GM23338 (cell line): ENCODE results near the gene SNCB. TPM values are rescaled to one million over a fixed set of nuclear protein-coding genes. Genes with fewer than 3 reads are reported as not detected.

Experiments
- ATAC-seq: fragments of 200-7000 bp; cut with Tn5 transposase; 3 replicates; pipeline ENCODE4 v1.9.1; 2020
- DNase-seq: peaks from one replicate; pipeline ENCODE4 v3.0.0-alpha.2; 2015; ENCODE audit warnings: low spot score
- H2AFZ ChIP-seq: fragments of 200-600 bp; sonication (generic); 2 replicates; pipeline ENCODE4 v1.8.0; 2016; ENCODE audit warnings: antibody characterized with exemption, mild to moderate bottlenecking, moderate library complexity
- H3F3A ChIP-seq: fragments of 200-600 bp; sonication (generic); replicated peaks from 2 replicates; pipeline ENCODE4 v1.8.0; 2017; ENCODE audit warnings: antibody characterized with exemption, mixed run types, low read depth
- H3K27ac ChIP-seq: fragments of 200-600 bp; sonication (generic); 2 replicates; pipeline ENCODE4 v1.6.1; 2016; ENCODE audit warnings: low read depth
- H3K27me3 ChIP-seq: fragments of 200-600 bp; sonication (generic); 2 replicates; pipeline ENCODE4 v1.8.0; 2016; ENCODE audit warnings: mild to moderate bottlenecking, mixed run types, moderate library complexity; ENCODE audit not compliant: insufficient read depth
- H3K36me3 ChIP-seq: fragments of 200-600 bp; sonication (generic); 2 replicates; pipeline ENCODE4 v1.8.0; 2016; ENCODE audit warnings: mild to moderate bottlenecking; ENCODE audit not compliant: insufficient read depth
- H3K4me1 ChIP-seq: fragments of 200-600 bp; sonication (generic); 2 replicates; pipeline ENCODE4 v1.8.0; 2016; ENCODE audit warnings: mild to moderate bottlenecking, moderate library complexity; ENCODE audit not compliant: insufficient read depth
- H3K4me2 ChIP-seq: fragments of 200-600 bp; sonication (generic); 2 replicates; pipeline ENCODE4 v1.7.1; 2017; ENCODE audit warnings: mixed run types
- H3K4me3 ChIP-seq: fragments of 200-600 bp; sonication (generic); 2 replicates; pipeline ENCODE4 v1.6.1; 2016; ENCODE audit warnings: mixed run types
- H3K79me2 ChIP-seq: fragments of 200-600 bp; sonication (generic); replicated peaks from 2 replicates; pipeline ENCODE4 v1.8.0; 2017; ENCODE audit warnings: mild to moderate bottlenecking; ENCODE audit not compliant: insufficient read depth
- H3K9me2 ChIP-seq: fragments of 200-600 bp; sonication (generic); 2 replicates; pipeline ENCODE4 v1.8.0; 2017; ENCODE audit not compliant: insufficient read depth
- H4K20me1 ChIP-seq: fragments of 200-600 bp; sonication (generic); replicated peaks from 2 replicates; pipeline ENCODE4 v1.8.0; 2017; ENCODE audit warnings: mild to moderate bottlenecking; ENCODE audit not compliant: insufficient read depth
- H3K27ac Mint-ChIP-seq: 2 replicates; pipeline ENCODE4 v1.8.0; 2020; ENCODE audit warnings: inconsistent platforms, mild to moderate bottlenecking, moderate library complexity, mixed read lengths
- H3K27me3 Mint-ChIP-seq: 3 replicates; pipeline ENCODE4 v1.8.0; 2022; ENCODE audit warnings: low read depth, mild to moderate bottlenecking, moderate library complexity, mixed read lengths, inconsistent platforms; ENCODE audit not compliant: insufficient read depth, poor library complexity
- H3K36me3 Mint-ChIP-seq: 3 replicates; pipeline ENCODE4 v1.8.0; 2021; ENCODE audit warnings: low read depth, mild to moderate bottlenecking, inconsistent platforms, moderate library complexity, mixed read lengths
- H3K4me1 Mint-ChIP-seq: 3 replicates; pipeline ENCODE4 v1.8.0; 2020; ENCODE audit warnings: mild to moderate bottlenecking, inconsistent platforms, mixed read lengths
- H3K4me3 Mint-ChIP-seq: 3 replicates; pipeline ENCODE4 v1.8.0; 2021; ENCODE audit warnings: moderate library complexity, mild to moderate bottlenecking, inconsistent platforms, mixed read lengths
- H3K9me3 Mint-ChIP-seq: 3 replicates; pipeline ENCODE4 v1.8.0; 2020; ENCODE audit warnings: moderate library complexity, mild to moderate bottlenecking, inconsistent platforms, mixed read lengths
- CREB1 ChIP-seq: fragments of 250-450 bp; sonication (Bioruptor Pico); IDR thresholded peaks from 2 replicates; pipeline ENCODE4 v1.5.0; 2020; ENCODE audit warnings: low read depth, mild to moderate bottlenecking, moderate library complexity
- ETS1 ChIP-seq: IDR thresholded peaks from 2 replicates; pipeline ENCODE4 v1.6.1; 2016; ENCODE audit warnings: antibody characterized with exemption
- EZH2phosphoT487 ChIP-seq: fragments of 200-600 bp; sonication (generic); IDR thresholded peaks from one replicate; pipeline ENCODE4 v1.8.1; 2018; ENCODE audit warnings: antibody characterized with exemption; ENCODE audit not compliant: unreplicated experiment
- JUNB ChIP-seq: IDR thresholded peaks from one replicate; pipeline ENCODE4 v1.6.1; 2016; ENCODE audit warnings: antibody characterized with exemption; ENCODE audit not compliant: unreplicated experiment
- NANOG ChIP-seq: IDR thresholded peaks from 2 replicates; pipeline ENCODE4 v1.6.1; 2016; ENCODE audit warnings: antibody characterized with exemption, borderline replicate concordance
- POLR2AphosphoS5 ChIP-seq: IDR thresholded peaks from 2 replicates; pipeline ENCODE4 v1.6.1; 2016; ENCODE audit warnings: antibody characterized with exemption, low read depth
- STAT1 ChIP-seq: IDR thresholded peaks from one replicate; pipeline ENCODE4 v1.6.1; 2016; ENCODE audit warnings: antibody characterized with exemption; ENCODE audit not compliant: unreplicated experiment
- ZNF114 ChIP-seq: fragments of 250-450 bp; sonication (Bioruptor Pico); IDR thresholded peaks from 2 replicates; pipeline ENCODE4 v1.5.0; 2020; ENCODE audit warnings: mild to moderate bottlenecking, moderate library complexity
- polyA plus RNA-seq: library from polyadenylated mRNA; unstranded; fragments of >200 nt; fragmentation: Nextera tagmentation; extraction: Ambion mirVana; gene quantifications from 2 replicates; pipeline ENCODE4 v1.2.1, GENCODE V29; 2016
- total RNA-seq: library from RNA; depleted of rRNA; stranded (reverse); fragments of >200 nt; shearing (Covaris generic); gene quantifications from 2 replicates; pipeline ENCODE4 v1.2.3, GENCODE V29; 2014
- TF ChIP-seq, protein P1 (sequence below), 2 experiments: fragments of 200-600 bp in 1 of 2; sonication (generic) in 1 of 2; conservative IDR thresholded peaks; 2 replicates each; pipeline versions ENCODE4 v1.5.1 to v1.6.1; 2016 to 2017; ENCODE audit warnings: antibody characterized with exemption in 2 of 2, low read depth in 2 of 2, mild to moderate bottlenecking in 2 of 2, moderate library complexity in 1 of 2
- TF ChIP-seq, protein P2 (sequence below): IDR thresholded peaks from one replicate; pipeline ENCODE4 v1.6.1; 2018; ENCODE audit warnings: antibody characterized with exemption; ENCODE audit not compliant: unreplicated experiment

Gene SNCB
- total and polyA plus RNA-seq, 2 experiments from 2014 or later, result 3.6 to 13.5 TPM

DNA sequence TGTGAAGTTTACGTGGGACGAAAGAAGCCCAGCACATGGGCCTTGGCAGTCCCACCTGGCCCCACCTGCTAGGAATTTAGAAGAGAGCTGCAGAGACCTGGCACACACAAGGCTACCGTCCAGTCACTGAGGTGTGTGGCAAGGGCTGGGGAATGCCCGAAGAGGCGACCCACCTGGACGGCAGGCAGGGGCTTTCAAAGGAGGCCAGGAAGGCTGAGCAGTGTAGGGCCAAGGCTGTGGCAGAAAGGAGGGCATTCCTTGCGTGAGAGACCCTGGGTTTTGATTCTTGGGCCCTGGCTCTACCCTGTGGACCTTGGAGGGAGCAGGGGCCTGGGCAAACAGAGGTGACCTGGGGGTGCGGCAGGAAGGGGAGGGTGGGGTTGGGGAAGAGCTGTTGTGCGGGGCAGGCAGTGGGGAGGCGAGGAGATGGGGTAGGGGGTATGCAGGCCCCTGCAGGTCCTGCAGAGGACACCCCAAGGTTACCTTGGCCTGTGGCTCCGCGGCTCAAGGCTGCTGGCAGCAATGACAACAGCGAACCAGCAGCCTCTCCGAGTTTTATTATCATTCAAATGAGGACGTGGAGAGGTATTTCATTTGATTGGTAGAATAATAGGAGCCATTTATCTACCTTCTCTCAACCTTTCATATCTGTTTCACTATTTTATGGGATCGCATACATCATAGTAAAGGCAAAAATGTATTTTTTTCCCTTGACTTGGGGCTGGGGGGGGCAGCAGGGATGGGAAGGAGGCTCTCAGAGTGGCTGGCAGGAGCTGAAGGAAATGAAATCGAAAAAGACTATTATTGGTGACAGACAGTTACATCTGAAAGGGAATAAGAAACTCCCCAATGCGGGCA lies 41.8 kb upstream of the SNCB start:
- Mint-ChIP-seq H3K4me3 (peak overlapping the region; percentile 45), H3K27me3 (peaks cover 11% of the 10 kb centered on the region), H3K4me1 (peaks cover 34% of the 10 kb centered on the region), H3K9me3 (no peaks in the 10 kb centered on the region), H3K36me3 (no peaks in the 10 kb centered on the region; the same call in 2 of the 3 replicates), H3K27ac (peak overlapping the region; percentile 91)
- peak; percentile 77 for DNase-seq
- Histone ChIP-seq H3F3A (no peaks in the 10 kb centered on the region), H3K27me3 (no peaks in the 10 kb centered on the region), H3K4me3 (no peak overlapping the region; the same call in 1 of the 2 replicates), H3K36me3 (no peaks in the 10 kb centered on the region), H4K20me1 (no peaks in the 10 kb centered on the region), H3K27ac (no peak overlapping the region), H3K4me1 (peaks cover 2% of the 10 kb centered on the region), H3K4me2 (peak overlapping the region; percentile 15), H3K79me2 (no peaks in the 10 kb centered on the region), H3K9me2 (no peaks in the 10 kb centered on the region), H2AFZ (peak overlapping the region; percentile 84; the same call in 1 of the 2 replicates)
- TF ChIP-seq STAT1, result no peak
- TF ChIP-seq, protein P1, sequence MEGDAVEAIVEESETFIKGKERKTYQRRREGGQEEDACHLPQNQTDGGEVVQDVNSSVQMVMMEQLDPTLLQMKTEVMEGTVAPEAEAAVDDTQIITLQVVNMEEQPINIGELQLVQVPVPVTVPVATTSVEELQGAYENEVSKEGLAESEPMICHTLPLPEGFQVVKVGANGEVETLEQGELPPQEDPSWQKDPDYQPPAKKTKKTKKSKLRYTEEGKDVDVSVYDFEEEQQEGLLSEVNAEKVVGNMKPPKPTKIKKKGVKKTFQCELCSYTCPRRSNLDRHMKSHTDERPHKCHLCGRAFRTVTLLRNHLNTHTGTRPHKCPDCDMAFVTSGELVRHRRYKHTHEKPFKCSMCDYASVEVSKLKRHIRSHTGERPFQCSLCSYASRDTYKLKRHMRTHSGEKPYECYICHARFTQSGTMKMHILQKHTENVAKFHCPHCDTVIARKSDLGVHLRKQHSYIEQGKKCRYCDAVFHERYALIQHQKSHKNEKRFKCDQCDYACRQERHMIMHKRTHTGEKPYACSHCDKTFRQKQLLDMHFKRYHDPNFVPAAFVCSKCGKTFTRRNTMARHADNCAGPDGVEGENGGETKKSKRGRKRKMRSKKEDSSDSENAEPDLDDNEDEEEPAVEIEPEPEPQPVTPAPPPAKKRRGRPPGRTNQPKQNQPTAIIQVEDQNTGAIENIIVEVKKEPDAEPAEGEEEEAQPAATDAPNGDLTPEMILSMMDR (conservative IDR thresholded peaks at IDR 0.05; ENCODE audit: low read depth in 2 of 2), result 0 out of 4 replicates have a peak, but pooled peaks of 1 of the 2 experiments have one; percentile 11
- ATAC-seq, result peak; percentile 77

DNA sequence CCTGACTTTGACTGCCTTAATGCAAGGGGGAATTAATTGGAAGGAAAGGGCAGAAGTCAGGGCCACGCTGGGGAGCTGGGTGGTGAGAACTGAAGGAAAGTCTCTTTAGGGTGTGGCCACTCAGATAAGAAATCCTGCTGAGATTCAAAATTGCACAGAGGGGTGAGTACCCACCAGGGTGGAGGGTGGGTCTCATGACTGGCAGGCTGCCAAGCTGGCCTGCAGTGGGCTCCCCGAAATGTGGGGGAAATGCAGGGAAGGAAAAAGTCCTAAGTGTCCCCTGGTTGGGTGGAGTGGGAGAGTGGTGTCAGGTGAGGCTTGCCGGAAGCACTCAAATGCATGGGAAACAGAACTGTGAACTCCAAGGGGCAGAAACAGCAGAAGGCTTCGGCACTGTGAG lies 41.1 kb upstream of the SNCB start:
- no peaks in the 10 kb centered on the region for H3K9me2 ChIP-seq
- H4K20me1 ChIP-seq, result no peaks in the 10 kb centered on the region
- no peak for DNase-seq
- no peak for ATAC-seq
- H3K27ac ChIP-seq, result no peak overlapping the region
- peaks cover 2% of the 10 kb centered on the region for H3K4me1 ChIP-seq
- no peak overlapping the region; the same call in 2 of the 3 replicates for H3K4me3 Mint-ChIP-seq
- H3K27ac Mint-ChIP-seq, result no peak overlapping the region; the same call in 1 of the 2 replicates
- no peaks in the 10 kb centered on the region for H3K27me3 ChIP-seq
- no peaks in the 10 kb centered on the region; the same call in 2 of the 3 replicates for H3K9me3 Mint-ChIP-seq
- no peaks in the 10 kb centered on the region for H3K36me3 ChIP-seq
- peaks cover 31% of the 10 kb centered on the region for H3K4me1 Mint-ChIP-seq
- no peaks in the 10 kb centered on the region for H3F3A ChIP-seq
- peak overlapping the region; percentile 84; the same call in 1 of the 2 replicates for H2AFZ ChIP-seq
- no peaks in the 10 kb centered on the region; the same call in 2 of the 3 replicates for H3K36me3 Mint-ChIP-seq
- H3K4me2 ChIP-seq, result peak overlapping the region; percentile 15; the same call in 1 of the 2 replicates
- H3K27me3 Mint-ChIP-seq, result peaks cover 11% of the 10 kb centered on the region
- H3K79me2 ChIP-seq, result no peaks in the 10 kb centered on the region
- H3K4me3 ChIP-seq, result no peak overlapping the region
- no peak for TF ChIP-seq JUNB
- no peak for TF ChIP-seq STAT1
- TF ChIP-seq, protein P2, sequence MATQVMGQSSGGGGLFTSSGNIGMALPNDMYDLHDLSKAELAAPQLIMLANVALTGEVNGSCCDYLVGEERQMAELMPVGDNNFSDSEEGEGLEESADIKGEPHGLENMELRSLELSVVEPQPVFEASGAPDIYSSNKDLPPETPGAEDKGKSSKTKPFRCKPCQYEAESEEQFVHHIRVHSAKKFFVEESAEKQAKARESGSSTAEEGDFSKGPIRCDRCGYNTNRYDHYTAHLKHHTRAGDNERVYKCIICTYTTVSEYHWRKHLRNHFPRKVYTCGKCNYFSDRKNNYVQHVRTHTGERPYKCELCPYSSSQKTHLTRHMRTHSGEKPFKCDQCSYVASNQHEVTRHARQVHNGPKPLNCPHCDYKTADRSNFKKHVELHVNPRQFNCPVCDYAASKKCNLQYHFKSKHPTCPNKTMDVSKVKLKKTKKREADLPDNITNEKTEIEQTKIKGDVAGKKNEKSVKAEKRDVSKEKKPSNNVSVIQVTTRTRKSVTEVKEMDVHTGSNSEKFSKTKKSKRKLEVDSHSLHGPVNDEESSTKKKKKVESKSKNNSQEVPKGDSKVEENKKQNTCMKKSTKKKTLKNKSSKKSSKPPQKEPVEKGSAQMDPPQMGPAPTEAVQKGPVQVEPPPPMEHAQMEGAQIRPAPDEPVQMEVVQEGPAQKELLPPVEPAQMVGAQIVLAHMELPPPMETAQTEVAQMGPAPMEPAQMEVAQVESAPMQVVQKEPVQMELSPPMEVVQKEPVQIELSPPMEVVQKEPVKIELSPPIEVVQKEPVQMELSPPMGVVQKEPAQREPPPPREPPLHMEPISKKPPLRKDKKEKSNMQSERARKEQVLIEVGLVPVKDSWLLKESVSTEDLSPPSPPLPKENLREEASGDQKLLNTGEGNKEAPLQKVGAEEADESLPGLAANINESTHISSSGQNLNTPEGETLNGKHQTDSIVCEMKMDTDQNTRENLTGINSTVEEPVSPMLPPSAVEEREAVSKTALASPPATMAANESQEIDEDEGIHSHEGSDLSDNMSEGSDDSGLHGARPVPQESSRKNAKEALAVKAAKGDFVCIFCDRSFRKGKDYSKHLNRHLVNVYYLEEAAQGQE, result no peak
- TF ChIP-seq POLR2AphosphoS5, result no peak
- TF ChIP-seq, protein P1 (conservative IDR thresholded peaks at IDR 0.05; ENCODE audit: low read depth in 2 of 2), result no peak
- TF ChIP-seq NANOG, result no peak
- TF ChIP-seq EZH2phosphoT487, result no peak
- TF ChIP-seq ZNF114 (CRISPR knock-in tag), result no peak
- TF ChIP-seq CREB1, result no peak
- TF ChIP-seq ETS1, result no peak
